CD14-positive monocyte (primary cell): ENCODE data around the gene EIF2S3B. TPM values are rescaled to one million over a fixed set of nuclear protein-coding genes. Genes with fewer than 3 reads are reported as not detected.
A peak's percentile ranks its signal among the peaks of the same experiment; 100 is the strongest.

Source experiments
- DNase-seq, 3 donors: peaks; one replicate each; pipeline ENCODE4 v3.0.0-alpha.2; 2011 to 2022
- H2AFZ ChIP-seq: 2 replicates; pipeline ENCODE4 v1.6.0; 2012; ENCODE audit warnings: mild to moderate bottlenecking, low read depth, low read length, inconsistent platforms; ENCODE audit not compliant: insufficient read depth, poor library complexity, severe bottlenecking
- H3K27ac ChIP-seq, 2 donors: 1 replicate in 1 of 2; 2 replicates in 1 of 2; pipeline ENCODE4 v1.5.1; 2012 to 2013; ENCODE audit warnings: low read length in 2 of 2, control low read depth in 1 of 2, inconsistent platforms in 1 of 2, low read depth in 1 of 2, mild to moderate bottlenecking in 1 of 2
- H3K27me3 ChIP-seq, 2 donors: one replicate each; pipeline versions ENCODE4 v1.6.0 to v1.6.1; 2011 to 2013; ENCODE audit warnings: low read length in 2 of 2; ENCODE audit not compliant: control insufficient read depth in 2 of 2, insufficient read depth in 2 of 2
- H3K36me3 ChIP-seq, 2 donors: replicated peaks in 1 of 2; 1 replicate in 1 of 2; 2 replicates in 1 of 2; pipeline versions ENCODE4 v1.5.1 to v1.6.1; 2012 to 2013; ENCODE audit warnings: low read length in 2 of 2, control low read depth in 1 of 2, inconsistent platforms in 1 of 2, mild to moderate bottlenecking in 1 of 2; ENCODE audit not compliant: insufficient read depth in 2 of 2, control insufficient read depth in 1 of 2
- H3K4me1 ChIP-seq, 2 donors: 1 replicate in 1 of 2; 2 replicates in 1 of 2; pipeline versions ENCODE4 v1.5.1 to v1.6.1; 2012 to 2013; ENCODE audit warnings: low read length in 2 of 2, control low read depth in 1 of 2, inconsistent platforms in 1 of 2, mild to moderate bottlenecking in 1 of 2, moderate library complexity in 1 of 2; ENCODE audit not compliant: insufficient read depth in 2 of 2, control insufficient read depth in 1 of 2
- H3K4me2 ChIP-seq: replicated peaks from 2 replicates; pipeline ENCODE3; 2012; ENCODE audit warnings: low read length, moderate library complexity, mild to moderate bottlenecking; ENCODE audit not compliant: poor library complexity, severe bottlenecking; ENCODE audit errors: extremely low read depth
- H3K4me3 ChIP-seq, 3 experiments: fragments of 200-600 bp in 1 of 3; sonication (generic) in 1 of 3; replicated peaks in 1 of 3; 1 replicate in 2 of 3; 2 replicates in 1 of 3; pipeline ENCODE4 v1.5.1; 2011 to 2013; ENCODE audit warnings: low read length in 3 of 3, mild to moderate bottlenecking in 3 of 3, control low read depth in 2 of 3, low read depth in 2 of 3, inconsistent platforms in 1 of 3, moderate library complexity in 1 of 3
- H3K79me2 ChIP-seq: 2 replicates; pipeline ENCODE4 v1.6.0; 2012; ENCODE audit warnings: mild to moderate bottlenecking, control low read depth, inconsistent platforms, low read length, moderate library complexity; ENCODE audit not compliant: insufficient read depth
- H3K9ac ChIP-seq: 2 replicates; pipeline ENCODE4 v1.6.0; 2017; ENCODE audit warnings: low read length, mild to moderate bottlenecking; ENCODE audit not compliant: insufficient read depth, poor library complexity, severe bottlenecking
- H3K9me3 ChIP-seq, 2 donors: replicated peaks in 1 of 2; 1 replicate in 1 of 2; 2 replicates in 1 of 2; pipeline versions ENCODE4 v1.5.1 to v1.6.1; 2012 to 2013; ENCODE audit warnings: low read length in 2 of 2, control low read depth in 1 of 2; ENCODE audit not compliant: control insufficient read depth in 1 of 2, insufficient read depth in 1 of 2
- H4K20me1 ChIP-seq: 2 replicates; pipeline ENCODE4 v1.6.0; 2012; ENCODE audit warnings: mild to moderate bottlenecking, low read length, control low read depth, moderate library complexity; ENCODE audit not compliant: insufficient read depth
- H3K27ac Mint-ChIP-seq, 7 donors: one replicate each; pipeline ENCODE4 v1.8.0; 2020; ENCODE audit warnings: mild to moderate bottlenecking in 7 of 7, mixed read lengths in 7 of 7, moderate library complexity in 6 of 7, inconsistent platforms in 2 of 7
- H3K27me3 Mint-ChIP-seq, 3 donors: one replicate each; pipeline ENCODE4 v1.8.0; 2021 to 2022; ENCODE audit warnings: low read depth in 3 of 3, mild to moderate bottlenecking in 3 of 3, mixed read lengths in 3 of 3, moderate library complexity in 3 of 3, inconsistent platforms in 1 of 3
- H3K36me3 Mint-ChIP-seq, 2 donors: one replicate each; pipeline ENCODE4 v1.8.0; 2020; ENCODE audit warnings: mixed read lengths in 2 of 2, inconsistent platforms in 1 of 2, mild to moderate bottlenecking in 1 of 2
- H3K4me1 Mint-ChIP-seq: one replicate; pipeline ENCODE4 v1.8.0; 2020; ENCODE audit warnings: mild to moderate bottlenecking, mixed read lengths
- H3K4me3 Mint-ChIP-seq, 2 donors: one replicate each; pipeline ENCODE4 v1.8.0; 2020; ENCODE audit warnings: mild to moderate bottlenecking in 2 of 2, mixed read lengths in 2 of 2, moderate library complexity in 1 of 2
- H3K9me3 Mint-ChIP-seq, 7 donors: one replicate each; pipeline ENCODE4 v1.8.0; 2020 to 2022; ENCODE audit warnings: mixed read lengths in 7 of 7, mild to moderate bottlenecking in 6 of 7, moderate library complexity in 6 of 7, inconsistent platforms in 2 of 7
- CTCF ChIP-seq: fragments of 200-600 bp; IDR thresholded peaks from one replicate; pipeline ENCODE4 v1.8.0; 2022; ENCODE audit warnings: antibody characterized with exemption, mild to moderate bottlenecking
- WGBS: methylation state at CpG from one replicate; pipeline ENCODE4 v1.1.5; 2013; ENCODE audit warnings: missing lambda C conversion rate; ENCODE audit not compliant: insufficient coverage; 5-methylcytosine and 5-hydroxymethylcytosine counted together
- intact Hi-C, 2 donors: fragments of 100-400 bp; cut with micrococcal nuclease; formaldehyde crosslinking; loops; one replicate each; pipeline versions ENCODE4 v1.15.0 to v1.15.1; 2023
- polyA plus RNA-seq, 3 donors: library from polyadenylated mRNA; depleted of rRNA in 1 of 3; unstranded in 2 of 3; stranded (reverse) in 1 of 3; fragments of 300-500 nt in 2 of 3; fragments of >200 nt in 1 of 3; fragmentation: Illumina TruSeq in 2 of 3; gene quantifications; 1 replicate in 2 of 3; 2 replicates in 1 of 3; pipeline ENCODE4 v1.2.3, GENCODE V29; 2012 to 2021

The EIF2S3B gene
- polyA plus RNA-seq, 3 donors, result 0.30 to 2.5 (median 0.37) TPM

- no peaks in the 10 kb centered on the region for H4K20me1 ChIP-seq
Measured at GRCh38 chr12:10543499-10543898, 37.8 kb downstream of the EIF2S3B start.

GRCh38 chr12:10551375-10551774 lies 45.7 kb downstream of the EIF2S3B start:
- WGBS, result 98% methylated on average over 19 of the region's 25 CpGs
- no peak overlapping the region for H3K4me2 ChIP-seq
- Mint-ChIP-seq H3K4me1 (no peaks in the 10 kb centered on the region), H3K4me3 (peak overlapping the region in 1 of 2 donors; percentile 16), H3K9me3 (peaks cover 2 to 16% (median 11%) of the 10 kb centered on the region in 7 donors), H3K27me3 (peaks cover 0 to 2% (median 2%) of the 10 kb centered on the region in 3 donors), H3K36me3 (no peaks in the 10 kb centered on the region), H3K27ac (peak overlapping the region in 1 of 7 donors; percentile 54)
- no peak for DNase-seq
- peaks cover 0 to 6% of the 10 kb centered on the region in 2 donors for H3K9me3 ChIP-seq
- no peak overlapping the region for H3K27ac ChIP-seq
- H4K20me1 ChIP-seq, result no peaks in the 10 kb centered on the region
- H3K4me1 ChIP-seq, result no peaks in the 10 kb centered on the region
- no peak overlapping the region for H3K4me3 ChIP-seq
- H3K27me3 ChIP-seq, result no peaks in the 10 kb centered on the region
- intact Hi-C loops, result no loop called here
- no peaks in the 10 kb centered on the region for H3K36me3 ChIP-seq
- H3K9ac ChIP-seq, result no peak overlapping the region
- no peaks in the 10 kb centered on the region for H3K79me2 ChIP-seq
- TF ChIP-seq CTCF, result no peak
- H2AFZ ChIP-seq, result no peak overlapping the region

More at GRCh38 chr12:10543499-10543898, 37.8 kb downstream of the EIF2S3B start:
- TF ChIP-seq CTCF, result no peak
- H3K27ac Mint-ChIP-seq, result no peak overlapping the region
- Histone ChIP-seq H2AFZ (no peak overlapping the region), H3K9ac (no peak overlapping the region), H3K4me1 (no peaks in the 10 kb centered on the region), H3K9me3 (no peaks in the 10 kb centered on the region), H3K4me2 (no peak overlapping the region), H3K4me3 (no peak overlapping the region), H3K27ac (no peak overlapping the region), H3K36me3 (no peaks in the 10 kb centered on the region), H3K79me2 (no peaks in the 10 kb centered on the region), H3K27me3 (no peaks in the 10 kb centered on the region)
- peaks cover 0 to 2% (median 0%) of the 10 kb centered on the region in 7 donors for H3K9me3 Mint-ChIP-seq
- peaks cover 0 to 4% (median 0%) of the 10 kb centered on the region in 3 donors for H3K27me3 Mint-ChIP-seq
- no peak overlapping the region for H3K4me3 Mint-ChIP-seq
- H3K36me3 Mint-ChIP-seq, result no peaks in the 10 kb centered on the region
- 90% methylated on average over 6 of the region's 7 CpGs for WGBS
- intact Hi-C loops, result no loop called here
- no peak for DNase-seq
- H3K4me1 Mint-ChIP-seq, result peaks cover 7% of the 10 kb centered on the region
